ENCODE measurements around the gene NSMCE4A.

NSMCE4A gene

DNA sequence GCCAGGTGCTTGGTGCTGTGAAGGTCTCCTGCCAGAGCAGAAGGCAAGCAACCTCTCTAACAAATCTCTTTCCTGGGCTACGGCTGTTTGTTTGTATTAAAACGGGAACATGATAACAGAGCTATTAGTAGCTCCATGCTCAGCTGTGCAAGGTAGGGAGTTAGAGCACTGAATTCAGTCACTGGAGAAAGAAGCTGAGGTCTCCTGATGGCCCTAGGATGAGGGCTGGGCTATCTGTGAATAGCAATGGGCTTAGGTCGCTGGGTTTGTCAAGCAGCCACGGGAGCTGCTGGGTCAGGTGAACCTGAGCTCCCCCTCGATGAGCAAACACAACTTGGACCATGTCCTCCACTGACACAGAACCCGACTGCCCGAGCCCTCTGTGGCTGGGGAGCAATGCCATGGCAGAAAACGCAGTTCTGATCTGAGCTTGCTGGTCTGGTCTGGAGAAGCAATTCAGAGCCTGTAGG is 38.3 kb upstream of the NSMCE4A start:
- DNase-seq, result no peak
- no peak overlapping the region for H3K9ac ChIP-seq (ENCODE audit: low read length)
- H3K4me2 ChIP-seq (ENCODE audit: low read depth, low read length), result no peak overlapping the region
- TF ChIP-seq, protein P1, sequence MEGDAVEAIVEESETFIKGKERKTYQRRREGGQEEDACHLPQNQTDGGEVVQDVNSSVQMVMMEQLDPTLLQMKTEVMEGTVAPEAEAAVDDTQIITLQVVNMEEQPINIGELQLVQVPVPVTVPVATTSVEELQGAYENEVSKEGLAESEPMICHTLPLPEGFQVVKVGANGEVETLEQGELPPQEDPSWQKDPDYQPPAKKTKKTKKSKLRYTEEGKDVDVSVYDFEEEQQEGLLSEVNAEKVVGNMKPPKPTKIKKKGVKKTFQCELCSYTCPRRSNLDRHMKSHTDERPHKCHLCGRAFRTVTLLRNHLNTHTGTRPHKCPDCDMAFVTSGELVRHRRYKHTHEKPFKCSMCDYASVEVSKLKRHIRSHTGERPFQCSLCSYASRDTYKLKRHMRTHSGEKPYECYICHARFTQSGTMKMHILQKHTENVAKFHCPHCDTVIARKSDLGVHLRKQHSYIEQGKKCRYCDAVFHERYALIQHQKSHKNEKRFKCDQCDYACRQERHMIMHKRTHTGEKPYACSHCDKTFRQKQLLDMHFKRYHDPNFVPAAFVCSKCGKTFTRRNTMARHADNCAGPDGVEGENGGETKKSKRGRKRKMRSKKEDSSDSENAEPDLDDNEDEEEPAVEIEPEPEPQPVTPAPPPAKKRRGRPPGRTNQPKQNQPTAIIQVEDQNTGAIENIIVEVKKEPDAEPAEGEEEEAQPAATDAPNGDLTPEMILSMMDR (IDR thresholded peaks at IDR 0.05; ENCODE audit: low read length), result no peak
- no peak for TF ChIP-seq EZH2phosphoT487 (IDR thresholded peaks at IDR 0.05; ENCODE audit: low read length)
- TF ChIP-seq EZH2 (optimal IDR thresholded peaks at IDR 0.05; ENCODE audit: low read depth, low read length), result no peak
- H3K4me3 ChIP-seq (ENCODE audit: low read length), result no peak overlapping the region
- no peaks in the 10 kb centered on the region for H4K20me1 ChIP-seq (ENCODE audit: insufficient read depth, low read length)
- no peaks in the 10 kb centered on the region for H3K9me3 ChIP-seq (replicated peaks; ENCODE audit: insufficient read depth, low read length)
- H3K9me2 ChIP-seq (replicated peaks; ENCODE audit: insufficient read depth, low read length), result no peaks in the 10 kb centered on the region
- H3K4me1 ChIP-seq (ENCODE audit: low read length), result no peaks in the 10 kb centered on the region
- H3K79me2 ChIP-seq (ENCODE audit: low read length), result no peaks in the 10 kb centered on the region
- no peaks in the 10 kb centered on the region for H3K36me3 ChIP-seq (replicated peaks; ENCODE audit: insufficient read depth, low read length)
- H3F3A ChIP-seq (ENCODE audit: insufficient read depth, low read length), result no peaks in the 10 kb centered on the region
- no peak overlapping the region for H3K27ac ChIP-seq (ENCODE audit: low read length)
- no peaks in the 10 kb centered on the region for H3K27me3 ChIP-seq (replicated peaks; ENCODE audit: insufficient read depth, low read length)
- no peak overlapping the region for H2AFZ ChIP-seq (ENCODE audit: low read length)

DNA sequence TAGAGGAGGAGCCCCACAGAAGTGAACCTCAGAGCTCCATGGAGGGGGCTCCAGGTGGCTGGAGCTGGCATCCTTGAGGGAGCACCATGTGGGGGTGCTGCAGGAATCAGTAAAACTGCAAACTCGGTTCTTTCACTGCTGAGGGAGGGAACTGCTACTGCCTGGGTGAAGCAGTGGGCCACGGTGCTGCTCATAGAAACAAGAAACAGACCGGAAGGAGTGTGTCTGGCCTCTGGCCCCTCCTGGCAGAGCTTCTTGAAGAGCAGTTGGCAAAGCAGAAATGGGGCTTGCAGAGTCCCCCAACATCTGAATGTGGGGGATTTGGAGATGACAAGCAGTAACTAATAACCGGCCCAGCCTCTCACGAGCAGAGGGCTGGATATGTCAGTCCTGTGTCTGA is 37.7 kb upstream of the NSMCE4A start:
- H3K4me3 ChIP-seq (ENCODE audit: low read length), result no peak overlapping the region
- H3K4me2 ChIP-seq (ENCODE audit: low read depth, low read length), result no peak overlapping the region
- H3K79me2 ChIP-seq (ENCODE audit: low read length), result no peaks in the 10 kb centered on the region
- TF ChIP-seq EZH2phosphoT487 (IDR thresholded peaks at IDR 0.05; ENCODE audit: low read length) (no peak), EZH2 (optimal IDR thresholded peaks at IDR 0.05; ENCODE audit: low read depth, low read length) (no peak)
- TF ChIP-seq, protein P1 (IDR thresholded peaks at IDR 0.05; ENCODE audit: low read length), result no peak
- no peaks in the 10 kb centered on the region for H3K9me3 ChIP-seq (replicated peaks; ENCODE audit: insufficient read depth, low read length)
- H3K9ac ChIP-seq (ENCODE audit: low read length), result no peak overlapping the region
- H3K36me3 ChIP-seq (replicated peaks; ENCODE audit: insufficient read depth, low read length), result no peaks in the 10 kb centered on the region
- H3K9me2 ChIP-seq (replicated peaks; ENCODE audit: insufficient read depth, low read length), result no peaks in the 10 kb centered on the region
- H3K27me3 ChIP-seq (replicated peaks; ENCODE audit: insufficient read depth, low read length), result no peaks in the 10 kb centered on the region
- no peaks in the 10 kb centered on the region for H3F3A ChIP-seq (ENCODE audit: insufficient read depth, low read length)
- no peak for DNase-seq
- no peak overlapping the region for H3K27ac ChIP-seq (ENCODE audit: low read length)
- H2AFZ ChIP-seq (ENCODE audit: low read length), result no peak overlapping the region
- no peaks in the 10 kb centered on the region for H3K4me1 ChIP-seq (ENCODE audit: low read length)
- H4K20me1 ChIP-seq (ENCODE audit: insufficient read depth, low read length), result no peaks in the 10 kb centered on the region

DNA sequence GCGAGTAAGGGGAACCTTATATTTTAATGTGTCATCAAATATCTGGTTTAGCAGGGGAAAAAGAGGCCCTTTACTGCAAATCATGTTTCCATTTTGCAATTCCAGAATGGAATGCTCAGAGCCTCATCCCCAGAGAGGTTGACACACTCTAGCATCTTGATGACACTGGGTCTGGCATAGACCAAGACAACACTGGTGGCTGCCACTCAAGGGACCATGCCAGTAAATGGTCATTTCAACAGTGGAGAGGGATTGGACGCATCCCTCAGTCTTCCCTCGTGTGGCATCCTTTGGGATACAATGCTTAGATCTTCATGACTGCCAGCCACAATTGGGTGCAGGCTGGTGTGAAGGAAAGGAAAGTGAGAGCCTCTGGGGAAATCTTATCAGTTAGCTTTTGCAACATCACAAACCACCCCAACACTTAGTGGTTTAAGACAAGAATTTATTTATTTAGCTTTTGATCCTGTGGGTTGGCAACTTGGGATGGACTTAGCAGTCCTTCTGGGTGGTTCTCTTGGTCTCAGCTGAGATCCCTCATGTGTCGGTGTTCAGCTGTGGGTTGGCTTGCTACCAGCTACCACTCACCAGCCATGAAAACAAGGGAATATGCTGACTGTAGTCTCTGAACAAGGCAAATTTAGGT is 35.5 kb upstream of the NSMCE4A start:
- Histone ChIP-seq H3K36me3 (replicated peaks; ENCODE audit: insufficient read depth, low read length) (no peaks in the 10 kb centered on the region), H4K20me1 (ENCODE audit: insufficient read depth, low read length) (no peaks in the 10 kb centered on the region), H3K4me2 (ENCODE audit: low read depth, low read length) (no peak overlapping the region), H3F3A (ENCODE audit: insufficient read depth, low read length) (no peaks in the 10 kb centered on the region), H3K27me3 (replicated peaks; ENCODE audit: insufficient read depth, low read length) (no peaks in the 10 kb centered on the region), H3K4me3 (ENCODE audit: low read length) (no peak overlapping the region), H3K9me2 (replicated peaks; ENCODE audit: insufficient read depth, low read length) (no peaks in the 10 kb centered on the region), H3K9ac (ENCODE audit: low read length) (no peak overlapping the region), H3K79me2 (ENCODE audit: low read length) (no peaks in the 10 kb centered on the region), H3K9me3 (replicated peaks; ENCODE audit: insufficient read depth, low read length) (no peaks in the 10 kb centered on the region), H2AFZ (ENCODE audit: low read length) (no peak overlapping the region), H3K4me1 (ENCODE audit: low read length) (no peaks in the 10 kb centered on the region), H3K27ac (ENCODE audit: low read length) (no peak overlapping the region)
- TF ChIP-seq EZH2phosphoT487 (IDR thresholded peaks at IDR 0.05; ENCODE audit: low read length) (no peak), EZH2 (optimal IDR thresholded peaks at IDR 0.05; ENCODE audit: low read depth, low read length) (no peak)
- TF ChIP-seq, protein P1 (IDR thresholded peaks at IDR 0.05; ENCODE audit: low read length), result no peak
- no peak for DNase-seq
